GM12878 (cell line): ENCODE data around the gene DPF3. TPM values are rescaled to one million over a fixed set of nuclear protein-coding genes. Genes with fewer than 3 reads are reported as not detected.

ENCODE experiments used
- ATAC-seq: fragments of 200-7000 bp; cut with Tn5 transposase; 3 replicates; pipeline ENCODE4 v1.9.1; 2020; ENCODE audit warnings: mild to moderate bottlenecking, moderate library complexity
- BruUV-seq: library from RNA; stranded (reverse); fragments of 400-500 nt; replicated peaks from 2 replicates; lab custom pipeline; 2021; lab: Mats Ljungman, UMichigan
- CTCF ChIA-PET: fragments of 300-600 bp; sonication (Branson Sonifier 250); formaldehyde crosslinking; extraction: SDS; loops from one replicate; lab custom pipeline; 2021; ENCODE audit warnings: inconsistent platforms; lab: Yijun Ruan, JAX
- POLR2A ChIA-PET: fragments of 350-600 bp; formaldehyde crosslinking; extraction: SDS; loops from one replicate; lab custom pipeline; 2021; ENCODE audit warnings: inconsistent platforms; lab: Charles Lee
- RAD21 ChIA-PET: fragments of 300-600 bp; sonication (Branson Sonifier 250); formaldehyde crosslinking; loops from one replicate; lab custom pipeline; 2023; ENCODE audit warnings: antibody characterized with exemption; ENCODE audit not compliant: unreplicated experiment; lab: Charles Lee
- SMC1A ChIA-PET: fragments of 300-600 bp; sonication (Branson Sonifier 250); formaldehyde crosslinking; loops from one replicate; lab custom pipeline; 2023; ENCODE audit not compliant: unreplicated experiment, uncharacterized antibody; lab: Charles Lee
- DNase-seq: peaks from one replicate; pipeline ENCODE4 v3.0.0-alpha.2; 2011; ENCODE audit warnings: low read depth, low spot score
- FAIRE-seq: peaks from 3 replicates; lab custom pipeline; 2011; peaks lifted over from hg19 to GRCh38; lab: Jason Lieb, UNC
- H2AFZ ChIP-seq: 2 replicates; pipeline ENCODE4 v1.6.0; 2011; ENCODE audit warnings: low read depth, low read length, control low read depth; ENCODE audit not compliant: control insufficient read depth
- H3K27ac ChIP-seq: 2 replicates; pipeline ENCODE4 v1.5.1; 2011; ENCODE audit warnings: control low read depth; ENCODE audit not compliant: control insufficient read depth, insufficient read depth
- H3K27me3 ChIP-seq, 2 experiments: replicated peaks in 1 of 2; 2 replicates each; pipeline versions ENCODE4 v1.6.0 to v1.6.1; 2011; ENCODE audit warnings: low read length in 1 of 2; ENCODE audit not compliant: control insufficient read depth in 2 of 2, insufficient read depth in 2 of 2
- H3K36me3 ChIP-seq, 2 experiments: 2 replicates each; pipeline ENCODE4 v1.5.1; 2011; ENCODE audit warnings: low read length in 1 of 2; ENCODE audit not compliant: control insufficient read depth in 2 of 2, insufficient read depth in 2 of 2
- H3K4me1 ChIP-seq: 2 replicates; pipeline ENCODE4 v1.6.1; 2011; ENCODE audit warnings: mild to moderate bottlenecking, low read length, moderate library complexity, mixed read lengths; ENCODE audit not compliant: control insufficient read depth, insufficient read depth
- H3K4me2 ChIP-seq: 2 replicates; pipeline ENCODE4 v1.6.0; 2011; ENCODE audit warnings: control low read depth; ENCODE audit not compliant: control insufficient read depth, insufficient read depth
- H3K4me3 ChIP-seq: fragments of 200-600 bp; sonication (generic); 2 replicates; pipeline ENCODE4 v1.5.1; 2016
- H3K79me2 ChIP-seq: 2 replicates; pipeline ENCODE4 v1.6.0; 2011; ENCODE audit warnings: low read length; ENCODE audit not compliant: control insufficient read depth, insufficient read depth
- H3K9ac ChIP-seq: 2 replicates; pipeline ENCODE4 v1.8.0; 2011; ENCODE audit warnings: low read length, control low read depth, mixed read lengths; ENCODE audit not compliant: control insufficient read depth, insufficient read depth
- H3K9me3 ChIP-seq: replicated peaks from 3 replicates; pipeline ENCODE4 v1.5.1; 2011; ENCODE audit warnings: mild to moderate bottlenecking, low read length; ENCODE audit not compliant: control insufficient read depth, insufficient read depth
- H4K20me1 ChIP-seq: 2 replicates; pipeline ENCODE4 v1.6.0; 2011; ENCODE audit not compliant: control insufficient read depth, insufficient read depth
- CHD2 ChIP-seq: IDR thresholded peaks from 2 replicates; pipeline ENCODE4 v1.6.1; 2011; ENCODE audit warnings: low read depth, low read length, improper control_type of control experiment, borderline replicate concordance
- PKNOX1 ChIP-seq: fragments of 450-650 bp; IDR thresholded peaks from 2 replicates; pipeline ENCODE4 v1.6.1; 2016; ENCODE audit warnings: mild to moderate bottlenecking
- SUZ12 ChIP-seq: fragments of 200-600 bp; sonication (generic); IDR thresholded peaks from one replicate; pipeline ENCODE4 v1.6.1; 2018; ENCODE audit warnings: antibody characterized with exemption, mild to moderate bottlenecking; ENCODE audit not compliant: unreplicated experiment
- TAF1 ChIP-seq: IDR thresholded peaks from 2 replicates; pipeline ENCODE4 v1.6.1; 2011; ENCODE audit warnings: mild to moderate bottlenecking, low read depth, low read length, borderline replicate concordance
- WGBS: methylation state at CpG from one replicate; pipeline ENCODE4 v1.1.6; 2016; ENCODE audit warnings: low lambda C conversion rate; ENCODE audit not compliant: insufficient replicate concordance, insufficient coverage; ENCODE audit errors: missing lambda C conversion rate; 5-methylcytosine and 5-hydroxymethylcytosine counted together
- in situ Hi-C: fragments of 300-500 bp; cut with MboI; formaldehyde crosslinking; loops from 9 replicates; pipeline ENCODE4 v1.14.3; 2018; ENCODE audit warnings: mixed read lengths
- intact Hi-C: fragments of 100-400 bp; cut with micrococcal nuclease; formaldehyde crosslinking; loops from one replicate; pipeline ENCODE4 v1.14.2; 2022; ENCODE audit not compliant: unreplicated experiment
- polyA plus RNA-seq, 11 experiments: library from polyadenylated mRNA; depleted of rRNA in 4 of 11; unstranded in 6 of 11; stranded (reverse) in 5 of 11; fragments of >200 nt; fragmentation: Nextera tagmentation in 4 of 11; fragmentation: Illumina TruSeq in 1 of 11; extraction: Ambion mirVana in 4 of 11; extraction: Trizol in 1 of 11; gene quantifications; 1 replicate in 1 of 11; 2 replicates in 10 of 11; pipeline versions ENCODE4 v1.2.1 to v1.2.3, GENCODE V29; 2011 to 2016; ENCODE audit warnings: inconsistent platforms in 2 of 11, missing spikeins in 2 of 11, low read depth in 1 of 11
- total RNA-seq, 4 experiments: library from RNA; depleted of rRNA in 3 of 4; stranded (reverse); fragments of >200 nt in 3 of 4; fragmentation: Illumina TruSeq in 1 of 4; extraction: Trizol in 1 of 4; gene quantifications; 2 replicates each; pipeline versions ENCODE4 v1.2.1 to v1.2.3, GENCODE V29; 2013 to 2021

Gene DPF3
- total and polyA plus RNA-seq, 10 of the 15 experiments (the other 5 are each of a cell fraction or from before 2014, with no cell fraction given), result 0.69 to 8.0 (median 2.2) TPM

- Histone ChIP-seq H2AFZ (no peak overlapping the region), H3K27ac (no peak overlapping the region), H3K4me3 (no peak overlapping the region), H3K9ac (no peak overlapping the region), H3K36me3 (no peaks in the 10 kb centered on the region; a peak in 1 of 4 replicates), H3K4me2 (no peak overlapping the region), H3K27me3 (peaks cover 0 to 2% of the 10 kb centered on the region in 2 experiments; a peak in 1 of 4 replicates), H4K20me1 (no peaks in the 10 kb centered on the region), H3K79me2 (no peaks in the 10 kb centered on the region), H3K9me3 (no peaks in the 10 kb centered on the region; the same call in 2 of the 3 replicates), H3K4me1 (peaks cover 5% of the 10 kb centered on the region)
- POLR2A ChIA-PET, result interaction anchor here (2.1 kb wide), 1 partner anchor 84 kb away, joined by 6 read pairs; no protein-coding TSS in a partner anchor
- WGBS, result 49% methylated on average over 4 of the region's 4 CpGs
- no peak for FAIRE-seq
- SMC1A ChIA-PET, result interaction anchor here (1.0 to 1.2 kb wide), 2 partner anchors 13 to 33 kb away, joined by 3 read pairs; no protein-coding TSS in a partner anchor
- BruUV-seq, result no TSS peak
- intact Hi-C loops, result no loop called here
- no peak for DNase-seq
- RAD21 ChIA-PET, result no interaction called here
- in situ Hi-C loops, result no loop called here
- no peak for TF ChIP-seq CHD2
- ATAC-seq, result no peak
- CTCF ChIA-PET, result no interaction called here
Observed at GRCh38 chr14:72630374-72630773, 263.5 kb downstream of the DPF3 start.

GRCh38 chr14:72629534-72629933, 264.4 kb downstream of the DPF3 start:
- no peak overlapping the region for H2AFZ ChIP-seq
- CTCF ChIA-PET, result no interaction called here
- no TSS peak for BruUV-seq
- POLR2A ChIA-PET, result no interaction called here
- no peak for FAIRE-seq
- H3K9me3 ChIP-seq, result no peaks in the 10 kb centered on the region; the same call in 2 of the 3 replicates
- TF ChIP-seq TAF1 (no peak), PKNOX1 (no peak), SUZ12 (no peak)
- H3K4me2 ChIP-seq, result no peak overlapping the region
- in situ Hi-C loops (no loop called here), intact Hi-C loops (no loop called here)
- WGBS, result 52% methylated on average over 2 of the region's 2 CpGs
- H3K4me3 ChIP-seq, result no peak overlapping the region
- no peaks in the 10 kb centered on the region for H3K79me2 ChIP-seq
- no peak overlapping the region for H3K9ac ChIP-seq
- no peak overlapping the region for H3K27ac ChIP-seq
- peaks cover 0 to 2% of the 10 kb centered on the region in 2 experiments; a peak in 1 of 4 replicates for H3K27me3 ChIP-seq
- SMC1A ChIA-PET, result interaction anchor here (1.0 kb wide), 1 partner anchor 11 kb away, joined by 4 read pairs; no protein-coding TSS in a partner anchor
- H3K36me3 ChIP-seq, result no peaks in the 10 kb centered on the region; a peak in 1 of 4 replicates
- no peak for ATAC-seq
- H4K20me1 ChIP-seq, result no peaks in the 10 kb centered on the region
- no peaks in the 10 kb centered on the region for H3K4me1 ChIP-seq
- DNase-seq, result no peak
- RAD21 ChIA-PET, result no interaction called here
